Osteoblast (primary cell): Measurements from ENCODE around the gene CRIM1. TPM values are rescaled to one million over a fixed set of nuclear protein-coding genes. Genes with fewer than 3 reads are reported as not detected.
A peak's percentile ranks its signal among the peaks of the same experiment; 100 is the strongest.

ENCODE experiments used
- DNase-seq: peaks from one replicate; pipeline ENCODE4 v3.0.0; 2011; ENCODE audit warnings: low spot score, mixed read lengths; ENCODE audit not compliant: insufficient read length; ENCODE audit errors: missing footprints
- H2AFZ ChIP-seq: 2 replicates; pipeline ENCODE4 v1.6.0; 2011; ENCODE audit warnings: mild to moderate bottlenecking, low read length
- H3K27ac ChIP-seq: 2 replicates; pipeline ENCODE4 v1.5.1; 2011; ENCODE audit warnings: mild to moderate bottlenecking, low read depth, low read length, moderate library complexity
- H3K27me3 ChIP-seq: 2 replicates; pipeline ENCODE4 v1.6.0; 2012; ENCODE audit warnings: mild to moderate bottlenecking, control low read depth, inconsistent platforms, low read length, moderate library complexity; ENCODE audit not compliant: insufficient read depth
- H3K36me3 ChIP-seq: 2 replicates; pipeline ENCODE4 v1.5.1; 2011; ENCODE audit warnings: mild to moderate bottlenecking, low read length, control low read depth, moderate library complexity; ENCODE audit not compliant: insufficient read depth
- H3K4me1 ChIP-seq: 2 replicates; pipeline ENCODE4 v1.5.1; 2011; ENCODE audit warnings: mild to moderate bottlenecking, low read length, control low read depth, moderate library complexity; ENCODE audit not compliant: insufficient read depth
- H3K4me2 ChIP-seq: 2 replicates; pipeline ENCODE4 v1.6.0; 2011; ENCODE audit warnings: mild to moderate bottlenecking, low read length; ENCODE audit not compliant: insufficient read depth
- H3K4me3 ChIP-seq: fragments of 200-600 bp; sonication (generic); 3 replicates; pipeline ENCODE4 v1.5.1; 2012; ENCODE audit warnings: mild to moderate bottlenecking, low read length, inconsistent platforms; ENCODE audit not compliant: insufficient read depth
- H3K79me2 ChIP-seq: 2 replicates; pipeline ENCODE4 v1.6.0; 2012; ENCODE audit warnings: mild to moderate bottlenecking, low read length, control low read depth, inconsistent platforms; ENCODE audit not compliant: insufficient read depth
- H3K9me3 ChIP-seq: 2 replicates; pipeline ENCODE4 v1.5.1; 2011; ENCODE audit warnings: low read depth, low read length, control low read depth
- H4K20me1 ChIP-seq: 2 replicates; pipeline ENCODE4 v1.6.0; 2012; ENCODE audit warnings: mild to moderate bottlenecking, low read length, control low read depth; ENCODE audit not compliant: insufficient read depth
- total RNA-seq: library from RNA; depleted of rRNA; stranded (reverse); fragments of >200 nt; gene quantifications from 2 replicates; pipeline ENCODE4 v1.2.3, GENCODE V29; 2012
- TF ChIP-seq, protein P1 (sequence below): IDR thresholded peaks from 2 replicates; pipeline ENCODE4 v1.5.1; 2011; ENCODE audit warnings: mild to moderate bottlenecking, low read depth, low read length, moderate library complexity; ENCODE audit errors: extremely low read depth

The CRIM1 gene
- total RNA-seq, 1 donor: 362 TPM

DNA sequence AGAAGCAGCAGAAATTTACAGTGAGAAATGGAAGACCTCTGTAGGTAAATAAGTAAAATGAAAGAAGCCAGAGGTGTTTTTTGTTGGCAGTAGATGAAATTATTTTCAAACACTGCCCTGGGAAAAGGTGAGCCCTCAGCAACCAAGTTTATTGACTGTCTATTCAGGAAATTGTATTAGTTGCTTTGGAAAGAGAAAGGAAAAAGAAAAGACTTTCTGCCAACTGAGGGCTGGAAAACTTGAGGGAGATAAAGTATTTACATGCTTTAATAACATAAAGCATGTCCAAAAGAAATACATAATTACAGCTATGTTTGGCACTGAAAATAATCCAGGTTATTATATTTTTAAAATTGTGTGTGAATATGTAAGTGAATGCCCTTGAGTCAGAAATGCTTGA lies 14.7 kb downstream of the CRIM1 start:
- Histone ChIP-seq H3K36me3 (peaks cover 30% of the 10 kb centered on the region), H3K79me2 (peaks cover 100% of the 10 kb centered on the region), H3K4me3 (no peak overlapping the region), H3K4me1 (peaks cover 94% of the 10 kb centered on the region), H3K9me3 (no peaks in the 10 kb centered on the region), H4K20me1 (peaks cover 57% of the 10 kb centered on the region), H3K27ac (peak overlapping the region; percentile 85), H3K27me3 (no peaks in the 10 kb centered on the region), H2AFZ (no peak overlapping the region), H3K4me2 (peak overlapping the region; percentile 41)
- DNase-seq: no peak
- TF ChIP-seq, protein P1, sequence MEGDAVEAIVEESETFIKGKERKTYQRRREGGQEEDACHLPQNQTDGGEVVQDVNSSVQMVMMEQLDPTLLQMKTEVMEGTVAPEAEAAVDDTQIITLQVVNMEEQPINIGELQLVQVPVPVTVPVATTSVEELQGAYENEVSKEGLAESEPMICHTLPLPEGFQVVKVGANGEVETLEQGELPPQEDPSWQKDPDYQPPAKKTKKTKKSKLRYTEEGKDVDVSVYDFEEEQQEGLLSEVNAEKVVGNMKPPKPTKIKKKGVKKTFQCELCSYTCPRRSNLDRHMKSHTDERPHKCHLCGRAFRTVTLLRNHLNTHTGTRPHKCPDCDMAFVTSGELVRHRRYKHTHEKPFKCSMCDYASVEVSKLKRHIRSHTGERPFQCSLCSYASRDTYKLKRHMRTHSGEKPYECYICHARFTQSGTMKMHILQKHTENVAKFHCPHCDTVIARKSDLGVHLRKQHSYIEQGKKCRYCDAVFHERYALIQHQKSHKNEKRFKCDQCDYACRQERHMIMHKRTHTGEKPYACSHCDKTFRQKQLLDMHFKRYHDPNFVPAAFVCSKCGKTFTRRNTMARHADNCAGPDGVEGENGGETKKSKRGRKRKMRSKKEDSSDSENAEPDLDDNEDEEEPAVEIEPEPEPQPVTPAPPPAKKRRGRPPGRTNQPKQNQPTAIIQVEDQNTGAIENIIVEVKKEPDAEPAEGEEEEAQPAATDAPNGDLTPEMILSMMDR: no peak

DNA sequence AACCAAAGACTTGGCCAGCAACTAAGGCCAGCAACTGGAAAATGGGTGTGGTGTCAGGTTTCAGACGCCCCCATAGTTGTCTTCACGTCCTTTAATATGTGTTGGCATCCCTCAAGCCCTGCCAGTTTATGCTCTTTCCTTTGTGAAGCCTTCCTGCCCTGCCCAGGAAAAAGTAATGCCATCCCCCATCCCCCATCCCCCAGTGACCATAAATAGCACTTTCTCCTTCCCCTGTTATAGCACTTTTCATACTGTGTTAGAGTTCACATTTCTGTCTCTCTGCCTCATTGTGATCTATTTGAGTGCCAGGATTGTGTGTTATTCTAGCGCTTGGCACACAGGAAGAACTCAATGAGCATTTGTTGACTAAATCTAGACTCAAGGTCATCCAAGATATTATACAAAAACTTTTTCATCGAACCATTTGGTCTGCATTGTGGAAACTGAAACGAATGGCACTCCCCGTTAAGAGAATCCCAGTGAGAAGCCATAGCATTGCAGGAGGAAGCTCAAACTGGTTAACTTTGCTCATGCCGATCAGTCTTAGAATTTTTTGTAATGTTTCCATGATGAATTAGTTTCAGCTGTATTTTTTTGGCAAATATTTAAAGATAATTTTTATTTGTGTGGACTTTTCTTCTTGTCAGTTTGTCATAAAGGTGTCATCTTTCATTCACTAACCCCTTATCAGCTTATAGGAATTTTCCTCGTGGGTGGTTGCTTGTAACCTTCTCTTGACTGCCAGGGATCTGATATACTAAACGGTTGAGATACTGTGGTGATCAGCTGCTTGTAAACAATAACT lies 15.7 kb downstream of the CRIM1 start:
- TF ChIP-seq, protein P1: no peak
- H3K4me3 ChIP-seq: peak overlapping the region; percentile 30

GRCh38 chr2:36371928-36372391 lies 16.4 kb downstream of the CRIM1 start:
- TF ChIP-seq, protein P1: no peak
- H4K20me1 ChIP-seq: peaks cover 65% of the 10 kb centered on the region
- H2AFZ ChIP-seq: no peak overlapping the region
- peaks cover 96% of the 10 kb centered on the region for H3K4me1 ChIP-seq
- peaks cover 100% of the 10 kb centered on the region for H3K79me2 ChIP-seq
- no peak for DNase-seq
- peaks cover 26% of the 10 kb centered on the region for H3K36me3 ChIP-seq
- peak overlapping the region; percentile 85 for H3K27ac ChIP-seq
- H3K9me3 ChIP-seq: no peaks in the 10 kb centered on the region
- peak overlapping the region; percentile 41 for H3K4me2 ChIP-seq
- H3K4me3 ChIP-seq: peak overlapping the region; percentile 30
- H3K27me3 ChIP-seq: no peaks in the 10 kb centered on the region

More for the DNA sequence above, 15.7 kb downstream of the CRIM1 start:
- Histone ChIP-seq H2AFZ (no peak overlapping the region), H3K9me3 (no peaks in the 10 kb centered on the region), H3K27ac (peak overlapping the region; percentile 85), H3K27me3 (no peaks in the 10 kb centered on the region), H3K36me3 (peaks cover 29% of the 10 kb centered on the region), H3K79me2 (peaks cover 100% of the 10 kb centered on the region), H3K4me1 (peaks cover 96% of the 10 kb centered on the region), H3K4me2 (peak overlapping the region; percentile 41), H4K20me1 (peaks cover 63% of the 10 kb centered on the region)
- no peak for DNase-seq

DNA sequence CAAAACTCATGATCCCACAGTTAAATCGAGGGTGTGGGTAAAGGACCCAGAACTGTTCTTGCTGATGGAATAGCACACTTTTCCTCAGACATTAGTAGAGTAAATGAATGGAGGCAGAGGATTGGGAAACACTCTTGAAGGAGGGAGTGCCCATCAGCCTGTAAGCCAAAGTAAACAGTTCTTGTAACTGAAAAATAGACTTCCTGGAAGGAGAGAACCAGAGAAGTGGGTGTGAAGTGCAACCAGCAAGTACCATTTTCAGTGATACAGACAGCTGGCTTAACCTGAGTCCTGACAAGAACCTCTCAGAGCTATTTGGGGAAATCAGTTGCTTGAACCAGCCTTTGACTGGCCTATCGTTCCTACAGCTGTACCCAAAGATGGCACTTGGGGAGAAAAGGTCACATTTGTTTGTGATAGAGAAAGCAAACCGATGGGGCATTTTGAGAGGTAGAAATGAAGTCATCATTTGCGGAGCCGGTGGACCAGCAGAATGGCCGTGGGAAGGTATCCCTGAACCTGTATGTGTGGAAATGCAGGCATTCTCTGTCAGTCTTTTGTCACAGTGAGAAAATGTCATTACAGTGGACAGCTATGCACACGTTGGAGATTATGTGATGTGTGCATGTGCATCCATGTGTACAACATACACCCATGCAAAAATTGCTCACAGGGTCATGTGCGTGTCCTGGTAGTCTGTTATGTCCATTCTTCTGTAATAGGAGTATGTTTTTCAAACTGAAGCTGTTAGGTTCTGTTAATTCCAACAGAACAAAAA lies 17.8 kb downstream of the CRIM1 start:
- Histone ChIP-seq H3K4me1 (peaks cover 95% of the 10 kb centered on the region), H3K36me3 (peaks cover 35% of the 10 kb centered on the region), H3K27me3 (no peaks in the 10 kb centered on the region), H3K27ac (peak overlapping the region; percentile 85), H4K20me1 (peaks cover 65% of the 10 kb centered on the region), H3K4me3 (peak overlapping the region; percentile 22), H2AFZ (no peak overlapping the region), H3K9me3 (no peaks in the 10 kb centered on the region), H3K4me2 (peak overlapping the region; percentile 41), H3K79me2 (peaks cover 100% of the 10 kb centered on the region)
- DNase-seq: no peak
- TF ChIP-seq, protein P1: no peak
